Colon (tissue), 2 donors: ENCODE data around the gene NME4.

Experiments
- FAIRE-seq: peaks from 2 replicates; lab custom pipeline; 2012; peaks lifted over from hg19 to GRCh38; lab: Jason Lieb, UNC
- donor health status: control.
- donor health status: control.

NME4 gene

GRCh38 chr16:363766-364490 is 33.1 kb upstream of the NME4 start:
- FAIRE-seq, result no peak

DNA sequence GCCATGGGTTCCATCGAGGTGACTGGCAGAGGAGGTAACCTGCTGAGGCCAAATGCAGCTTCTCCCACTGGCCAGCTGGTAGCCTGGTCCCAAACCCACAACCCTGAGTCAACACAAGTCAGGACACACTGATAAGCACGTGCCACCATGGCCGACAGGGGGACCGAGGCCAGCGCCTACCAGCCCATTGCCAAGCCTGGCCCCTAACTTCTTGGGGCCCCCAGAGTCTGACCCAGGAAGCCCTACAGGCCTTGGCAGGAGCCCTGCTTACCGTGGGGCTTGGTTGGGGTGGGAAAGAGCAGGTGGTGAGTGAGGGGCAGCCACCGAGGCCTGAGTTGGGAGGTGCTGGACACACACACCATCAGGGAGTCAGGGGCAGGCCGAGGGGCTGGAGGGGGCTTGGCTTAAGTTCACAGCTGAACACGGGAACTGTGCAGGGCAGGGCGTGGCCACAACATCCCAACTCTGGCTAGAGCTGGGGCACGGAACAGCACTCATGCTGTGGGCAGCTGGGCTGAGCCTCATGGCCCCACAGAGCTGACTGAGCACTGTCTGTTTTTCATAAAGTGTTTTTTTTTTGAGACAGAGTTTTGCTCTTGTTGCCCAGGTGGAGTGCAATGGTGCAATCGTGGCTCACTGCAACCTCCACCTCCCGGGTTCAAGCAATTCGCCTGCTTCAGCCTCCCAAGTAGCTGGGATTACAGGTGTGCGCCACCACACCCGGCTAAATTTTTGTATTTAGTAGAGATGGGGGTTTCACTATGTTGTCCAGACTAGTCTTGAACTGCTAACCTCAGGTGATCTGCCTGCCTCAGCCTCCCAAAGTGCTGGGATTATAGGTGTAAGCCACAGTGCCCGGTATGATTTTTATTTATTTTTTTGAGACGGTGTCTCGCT is 32.2 kb upstream of the NME4 start:
- FAIRE-seq, result no peak

DNA sequence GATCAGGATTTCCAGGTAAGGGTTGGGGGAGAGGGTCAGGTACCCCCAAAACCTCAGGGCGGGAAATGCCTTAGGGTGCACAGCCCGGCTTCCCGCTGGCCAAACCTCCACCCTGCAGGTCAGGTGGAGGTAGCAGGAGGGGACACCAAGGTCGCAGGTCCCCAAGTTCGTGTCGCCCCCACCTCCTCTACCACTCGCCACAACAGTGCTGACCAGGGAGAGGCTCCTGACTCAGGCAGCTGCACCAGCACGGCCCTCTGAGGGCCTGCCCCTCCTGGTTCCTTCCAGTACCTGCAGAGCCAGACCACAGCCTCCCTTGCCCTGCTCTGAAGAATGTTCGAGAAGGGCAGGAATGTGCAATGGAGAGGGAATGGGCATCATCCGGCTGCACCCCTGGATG is 30.5 kb upstream of the NME4 start:
- FAIRE-seq, result no peak

DNA sequence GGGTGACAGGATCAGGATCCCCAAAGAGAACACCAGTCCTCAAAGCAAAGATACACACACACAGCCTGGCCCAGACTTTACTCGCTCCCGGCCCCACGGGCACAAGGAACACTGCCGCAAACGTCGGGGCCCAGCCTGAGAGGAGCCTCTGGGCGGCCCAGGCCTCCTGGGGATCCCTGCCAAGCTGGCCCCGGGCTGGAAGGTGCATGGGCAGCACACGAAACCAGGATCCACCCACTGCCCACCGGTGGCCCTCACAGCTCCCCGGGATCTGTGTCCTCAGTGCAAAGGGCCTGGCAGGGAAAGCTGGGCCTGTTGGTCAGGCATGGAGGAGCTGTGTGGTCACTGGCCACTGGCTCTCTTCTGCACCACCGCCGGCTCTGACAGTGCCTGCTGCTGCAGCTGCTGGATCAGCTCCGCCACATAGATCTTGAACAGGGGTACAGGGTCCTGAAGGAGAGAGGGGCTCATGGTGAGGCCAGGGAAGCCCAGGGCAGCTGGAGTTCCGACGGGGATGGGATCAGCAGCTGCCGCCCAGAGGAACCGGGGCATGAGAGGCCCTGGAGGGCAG is 29.6 kb upstream of the NME4 start:
- FAIRE-seq, result no peak

GRCh38 chr16:368388-369158 is 28.4 kb upstream of the NME4 start:
- FAIRE-seq, result no peak

GRCh38 chr16:369275-369865 is 27.6 kb upstream of the NME4 start:
- FAIRE-seq, result no peak

DNA sequence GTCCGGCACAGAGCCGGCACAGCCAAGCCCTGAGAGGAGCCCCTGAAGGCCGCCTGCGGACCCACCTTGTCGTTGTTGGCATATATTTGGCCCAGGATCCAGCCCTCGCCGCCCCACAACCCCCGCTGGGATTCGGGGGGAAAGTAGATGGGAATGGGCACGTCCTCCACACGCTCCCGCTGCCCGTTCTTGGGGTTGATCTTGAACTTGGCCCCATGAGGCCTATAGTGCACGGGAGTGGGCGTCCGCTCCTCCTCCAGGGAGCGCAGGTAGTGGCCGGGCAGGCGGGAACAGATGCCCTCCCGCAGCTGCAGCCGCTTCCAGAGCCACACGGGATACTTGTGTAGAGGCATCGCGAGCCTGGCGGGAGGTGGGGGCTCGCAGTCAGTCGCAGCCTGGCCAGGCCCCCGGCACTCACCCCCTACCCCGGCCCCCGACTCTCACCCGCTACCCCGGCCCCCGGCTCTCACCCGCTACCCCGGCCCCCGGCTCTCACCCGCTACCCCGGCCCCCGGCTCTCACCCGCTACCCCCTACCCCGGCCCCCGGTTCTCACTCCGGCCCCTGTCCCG is 27.0 kb upstream of the NME4 start:
- FAIRE-seq, result no peak

DNA sequence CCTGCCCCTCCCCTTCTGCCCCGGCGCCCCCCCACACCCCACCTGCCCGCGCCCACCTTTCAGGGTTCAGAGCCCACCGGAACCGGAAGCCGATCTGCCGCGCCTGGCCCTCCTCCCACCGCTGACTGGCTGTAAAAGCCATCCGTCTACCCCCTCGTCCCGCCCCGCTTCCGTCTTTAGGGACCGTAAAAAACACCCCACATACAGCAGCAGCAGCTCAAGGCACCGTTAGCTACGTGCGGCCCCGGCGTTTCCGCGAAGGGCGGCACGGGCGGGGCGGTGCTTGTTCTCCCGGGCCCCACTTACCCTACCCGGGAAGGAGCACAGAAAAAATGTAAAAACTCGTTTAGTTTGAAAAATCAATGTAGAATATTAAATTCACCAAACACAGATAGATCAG is 26.6 kb upstream of the NME4 start, which contains the start of gene MRPL28:
TSS of gene MRPL28 (minus strand) at position 96 of the 400 bp plus-strand sequence. CDS start 320 bp downstream, outside the sequence.
- peak; percentile 68 for FAIRE-seq

- FAIRE-seq, result no peak
These were observed 26.0 kb upstream of the NME4 start for GRCh38 chr16:370979-371514.

DNA sequence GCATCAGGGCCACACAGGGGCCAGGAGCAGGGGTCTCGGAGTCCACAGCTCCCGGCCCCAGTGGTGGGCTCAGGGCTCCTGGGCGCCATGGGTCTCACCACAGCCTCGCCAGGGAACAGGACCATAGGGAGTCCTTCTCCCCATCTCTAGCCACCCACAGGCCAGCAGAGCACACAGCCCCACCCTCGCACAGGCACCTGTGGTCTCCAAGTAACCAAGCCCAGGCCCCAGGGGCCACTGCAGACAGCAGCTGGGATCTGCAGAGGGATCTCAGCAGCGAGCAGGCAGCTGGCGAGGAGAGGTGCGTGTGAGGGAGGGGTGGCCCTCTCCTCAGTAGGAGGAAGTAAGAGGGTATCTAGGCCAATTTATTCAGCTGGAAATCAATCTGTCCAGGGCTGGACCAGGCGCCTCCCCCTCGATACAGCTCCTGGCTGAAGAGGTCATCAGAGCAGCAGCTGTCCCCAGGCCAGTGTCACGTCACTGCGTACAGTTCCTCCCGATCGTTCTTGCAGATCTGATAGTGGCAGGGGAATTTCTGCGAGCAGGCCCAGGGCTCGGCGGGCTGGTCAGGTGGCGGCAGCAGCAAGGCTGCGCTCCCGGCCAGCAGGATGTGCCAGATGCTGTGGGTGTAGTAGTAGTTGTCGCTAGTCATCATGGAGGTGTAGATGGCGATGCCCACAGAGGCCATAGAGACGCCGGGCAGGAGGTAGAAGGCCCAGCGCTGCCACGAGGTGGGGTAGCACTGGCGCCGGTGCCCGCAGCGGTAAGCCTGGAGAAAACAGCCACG is 25.3 kb upstream of the NME4 start:
- FAIRE-seq, result no peak

DNA sequence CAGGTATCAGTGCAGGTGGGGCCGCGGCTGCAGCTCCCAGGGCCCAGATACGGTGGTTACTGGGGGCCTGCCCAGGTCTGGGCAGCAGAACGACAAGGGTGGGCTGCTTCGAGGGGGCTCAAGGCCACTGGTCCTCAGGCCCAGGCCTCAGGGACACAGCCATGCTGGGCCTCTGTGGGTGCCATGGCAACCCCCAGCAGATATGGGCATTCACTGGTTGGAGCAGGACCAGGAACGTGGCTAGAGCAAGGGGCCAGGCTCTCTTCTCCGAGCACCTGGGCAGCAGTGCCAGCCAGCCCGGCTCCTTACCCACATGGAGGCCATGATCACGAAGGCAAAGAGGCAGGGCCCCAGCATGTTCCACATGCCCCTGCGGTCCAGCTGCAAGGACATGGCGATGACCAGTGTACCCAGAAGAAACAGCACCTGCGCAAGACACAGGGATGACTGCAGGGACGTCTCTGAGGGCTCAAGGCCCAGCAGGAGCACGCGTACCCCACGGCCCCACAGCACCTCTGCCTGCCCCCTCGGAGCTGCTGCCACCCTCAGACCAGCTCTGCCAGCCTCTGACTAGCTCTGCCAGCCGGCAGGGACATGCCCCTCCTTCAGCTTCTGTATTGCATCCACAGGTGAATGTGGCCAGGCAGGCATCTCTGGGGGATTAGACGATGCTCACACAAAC is 24.6 kb upstream of the NME4 start:
- FAIRE-seq, result no peak

GRCh38 chr16:373020-373598 is 23.9 kb upstream of the NME4 start:
- FAIRE-seq, result no peak

GRCh38 chr16:373848-374615 is 23.0 kb upstream of the NME4 start:
- FAIRE-seq, result no peak

- no peak for FAIRE-seq
These were observed 22.4 kb upstream of the NME4 start for GRCh38 chr16:374616-374926.

- FAIRE-seq, result no peak
These were observed 21.8 kb upstream of the NME4 start for GRCh38 chr16:375212-375611.

GRCh38 chr16:375927-376816 is 20.8 kb upstream of the NME4 start:
- no peak for FAIRE-seq

- no peak for FAIRE-seq
These were observed 20.1 kb upstream of the NME4 start for GRCh38 chr16:376817-377418.
